ENCODE data around the gene CNNM2.
A peak's percentile ranks its signal among the peaks of the same experiment; 100 is the strongest.

The CNNM2 gene

GRCh38 chr10:102919246-102919959, 1.3 kb downstream of the CNNM2 start:
- Histone ChIP-seq H3K27me3 (ENCODE audit: insufficient read depth, low read length) (no peaks in the 10 kb centered on the region), H3K4me2 (ENCODE audit: low read length) (peak overlapping the region; percentile 85), H3K4me1 (ENCODE audit: insufficient read depth, low read length, severe bottlenecking) (peaks cover 56% of the 10 kb centered on the region), H3F3A (ENCODE audit: insufficient read depth, low read length) (no peaks in the 10 kb centered on the region), H2AFZ (ENCODE audit: low read length) (no peak overlapping the region), H3K27ac (ENCODE audit: low read depth, low read length, poor library complexity, severe bottlenecking) (no peak overlapping the region), H3K9ac (ENCODE audit: low read length) (peak overlapping the region; percentile 74), H3K36me3 (ENCODE audit: insufficient read depth, low read length) (no peaks in the 10 kb centered on the region), H3K9me3 (ENCODE audit: low read length) (no peaks in the 10 kb centered on the region), H4K20me1 (ENCODE audit: insufficient read depth, low read length) (no peaks in the 10 kb centered on the region), H3K4me3 (ENCODE audit: low read depth, low read length, poor library complexity, severe bottlenecking) (peak overlapping the region; percentile 82), H3K9me2 (ENCODE audit: low read depth, low read length) (no peaks in the 10 kb centered on the region), H3K79me2 (ENCODE audit: insufficient read depth, low read length) (no peaks in the 10 kb centered on the region)
- TF ChIP-seq, protein P1, sequence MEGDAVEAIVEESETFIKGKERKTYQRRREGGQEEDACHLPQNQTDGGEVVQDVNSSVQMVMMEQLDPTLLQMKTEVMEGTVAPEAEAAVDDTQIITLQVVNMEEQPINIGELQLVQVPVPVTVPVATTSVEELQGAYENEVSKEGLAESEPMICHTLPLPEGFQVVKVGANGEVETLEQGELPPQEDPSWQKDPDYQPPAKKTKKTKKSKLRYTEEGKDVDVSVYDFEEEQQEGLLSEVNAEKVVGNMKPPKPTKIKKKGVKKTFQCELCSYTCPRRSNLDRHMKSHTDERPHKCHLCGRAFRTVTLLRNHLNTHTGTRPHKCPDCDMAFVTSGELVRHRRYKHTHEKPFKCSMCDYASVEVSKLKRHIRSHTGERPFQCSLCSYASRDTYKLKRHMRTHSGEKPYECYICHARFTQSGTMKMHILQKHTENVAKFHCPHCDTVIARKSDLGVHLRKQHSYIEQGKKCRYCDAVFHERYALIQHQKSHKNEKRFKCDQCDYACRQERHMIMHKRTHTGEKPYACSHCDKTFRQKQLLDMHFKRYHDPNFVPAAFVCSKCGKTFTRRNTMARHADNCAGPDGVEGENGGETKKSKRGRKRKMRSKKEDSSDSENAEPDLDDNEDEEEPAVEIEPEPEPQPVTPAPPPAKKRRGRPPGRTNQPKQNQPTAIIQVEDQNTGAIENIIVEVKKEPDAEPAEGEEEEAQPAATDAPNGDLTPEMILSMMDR (IDR thresholded peaks at IDR 0.05; ENCODE audit: low read length), result no peak
- TF ChIP-seq EZH2 (IDR thresholded peaks at IDR 0.05; ENCODE audit: borderline replicate concordance, low read length), result no peak

GRCh38 chr10:102919992-102920739, 2.1 kb downstream of the CNNM2 start:
- Histone ChIP-seq H3K9me2 (ENCODE audit: low read depth, low read length) (no peaks in the 10 kb centered on the region), H2AFZ (ENCODE audit: low read length) (no peak overlapping the region), H3K79me2 (ENCODE audit: insufficient read depth, low read length) (no peaks in the 10 kb centered on the region), H3K27me3 (ENCODE audit: insufficient read depth, low read length) (no peaks in the 10 kb centered on the region), H3K4me2 (ENCODE audit: low read length) (peak overlapping the region; percentile 85), H3K4me1 (ENCODE audit: insufficient read depth, low read length, severe bottlenecking) (peaks cover 56% of the 10 kb centered on the region), H3F3A (ENCODE audit: insufficient read depth, low read length) (no peaks in the 10 kb centered on the region), H3K27ac (ENCODE audit: low read depth, low read length, poor library complexity, severe bottlenecking) (no peak overlapping the region), H3K36me3 (ENCODE audit: insufficient read depth, low read length) (no peaks in the 10 kb centered on the region), H3K4me3 (ENCODE audit: low read depth, low read length, poor library complexity, severe bottlenecking) (peak overlapping the region; percentile 82), H4K20me1 (ENCODE audit: insufficient read depth, low read length) (no peaks in the 10 kb centered on the region), H3K9me3 (ENCODE audit: low read length) (no peaks in the 10 kb centered on the region), H3K9ac (ENCODE audit: low read length) (no peak overlapping the region)
- no peak for TF ChIP-seq EZH2 (IDR thresholded peaks at IDR 0.05; ENCODE audit: borderline replicate concordance, low read length)
- TF ChIP-seq, protein P1 (IDR thresholded peaks at IDR 0.05; ENCODE audit: low read length), result no peak

GRCh38 chr10:102923601-102924000, 5.5 kb downstream of the CNNM2 start:
- no peaks in the 10 kb centered on the region for H3K27me3 ChIP-seq (ENCODE audit: insufficient read depth, low read length)
- H3K27ac ChIP-seq (ENCODE audit: low read depth, low read length, poor library complexity, severe bottlenecking), result no peak overlapping the region
- no peaks in the 10 kb centered on the region for H3F3A ChIP-seq (ENCODE audit: insufficient read depth, low read length)
- H4K20me1 ChIP-seq (ENCODE audit: insufficient read depth, low read length), result no peaks in the 10 kb centered on the region
- H3K9me3 ChIP-seq (ENCODE audit: low read length), result no peaks in the 10 kb centered on the region
- H3K36me3 ChIP-seq (ENCODE audit: insufficient read depth, low read length), result no peaks in the 10 kb centered on the region
- TF ChIP-seq, protein P1 (IDR thresholded peaks at IDR 0.05; ENCODE audit: low read length), result no peak
- TF ChIP-seq EZH2 (IDR thresholded peaks at IDR 0.05; ENCODE audit: borderline replicate concordance, low read length), result no peak
- no peak overlapping the region for H2AFZ ChIP-seq (ENCODE audit: low read length)
- no peaks in the 10 kb centered on the region for H3K79me2 ChIP-seq (ENCODE audit: insufficient read depth, low read length)
- no peak overlapping the region for H3K4me3 ChIP-seq (ENCODE audit: low read depth, low read length, poor library complexity, severe bottlenecking)
- no peaks in the 10 kb centered on the region for H3K9me2 ChIP-seq (ENCODE audit: low read depth, low read length)
- H3K4me2 ChIP-seq (ENCODE audit: low read length), result no peak overlapping the region
- peaks cover 46% of the 10 kb centered on the region for H3K4me1 ChIP-seq (ENCODE audit: insufficient read depth, low read length, severe bottlenecking)
- H3K9ac ChIP-seq (ENCODE audit: low read length), result no peak overlapping the region
